ENCODE data around the gene UQCC2. TPM values are rescaled to one million over a fixed set of nuclear protein-coding genes. Genes with fewer than 3 reads are reported as not detected.

The UQCC2 gene
- total RNA-seq, 6 experiments from 2014 or later, result 109 to 167 (median 140) TPM

GRCh38 chr6:33720998-33721397 is 9.5 kb upstream of the UQCC2 start:
- TF ChIP-seq, protein P1, sequence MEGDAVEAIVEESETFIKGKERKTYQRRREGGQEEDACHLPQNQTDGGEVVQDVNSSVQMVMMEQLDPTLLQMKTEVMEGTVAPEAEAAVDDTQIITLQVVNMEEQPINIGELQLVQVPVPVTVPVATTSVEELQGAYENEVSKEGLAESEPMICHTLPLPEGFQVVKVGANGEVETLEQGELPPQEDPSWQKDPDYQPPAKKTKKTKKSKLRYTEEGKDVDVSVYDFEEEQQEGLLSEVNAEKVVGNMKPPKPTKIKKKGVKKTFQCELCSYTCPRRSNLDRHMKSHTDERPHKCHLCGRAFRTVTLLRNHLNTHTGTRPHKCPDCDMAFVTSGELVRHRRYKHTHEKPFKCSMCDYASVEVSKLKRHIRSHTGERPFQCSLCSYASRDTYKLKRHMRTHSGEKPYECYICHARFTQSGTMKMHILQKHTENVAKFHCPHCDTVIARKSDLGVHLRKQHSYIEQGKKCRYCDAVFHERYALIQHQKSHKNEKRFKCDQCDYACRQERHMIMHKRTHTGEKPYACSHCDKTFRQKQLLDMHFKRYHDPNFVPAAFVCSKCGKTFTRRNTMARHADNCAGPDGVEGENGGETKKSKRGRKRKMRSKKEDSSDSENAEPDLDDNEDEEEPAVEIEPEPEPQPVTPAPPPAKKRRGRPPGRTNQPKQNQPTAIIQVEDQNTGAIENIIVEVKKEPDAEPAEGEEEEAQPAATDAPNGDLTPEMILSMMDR (IDR thresholded peaks at IDR 0.05), result no peak

GRCh38 chr6:33719326-33719987 is 8.0 kb upstream of the UQCC2 start:
- H3K9me3 Mint-ChIP-seq, result no peaks in the 10 kb centered on the region
- H3K36me3 Mint-ChIP-seq (ENCODE audit: low read depth), result no peaks in the 10 kb centered on the region
- no peak overlapping the region for H3K27ac Mint-ChIP-seq
- no peak overlapping the region for H3K4me3 Mint-ChIP-seq
- DNase-seq, result no peak
- TF ChIP-seq, protein P1 (IDR thresholded peaks at IDR 0.05), result peak; percentile 17; the same call in 1 of the 2 replicates
- H3K27me3 Mint-ChIP-seq (ENCODE audit: insufficient read depth), result peaks cover 44% of the 10 kb centered on the region
- peaks cover 8% of the 10 kb centered on the region; the same call in 1 of the 2 replicates for H3K4me1 Mint-ChIP-seq (ENCODE audit: low read depth)

More at GRCh38 chr6:33720998-33721397, 9.5 kb upstream of the UQCC2 start:
- H3K4me1 Mint-ChIP-seq (ENCODE audit: low read depth), result peaks cover 8% of the 10 kb centered on the region; the same call in 1 of the 2 replicates
- H3K4me3 Mint-ChIP-seq, result no peak overlapping the region
- peaks cover 49% of the 10 kb centered on the region for H3K27me3 Mint-ChIP-seq (ENCODE audit: insufficient read depth)
- H3K36me3 Mint-ChIP-seq (ENCODE audit: low read depth), result no peaks in the 10 kb centered on the region
- no peak overlapping the region for H3K27ac Mint-ChIP-seq
- no peak for DNase-seq
- H3K9me3 Mint-ChIP-seq, result no peaks in the 10 kb centered on the region

- H3K27ac Mint-ChIP-seq, result no peak overlapping the region
Measured at GRCh38 chr6:33718713-33719112, 7.2 kb upstream of the UQCC2 start.

GRCh38 chr6:33717934-33718455 is 6.5 kb upstream of the UQCC2 start:
- Mint-ChIP-seq H3K4me3 (no peak overlapping the region), H3K36me3 (ENCODE audit: low read depth) (no peaks in the 10 kb centered on the region), H3K9me3 (no peaks in the 10 kb centered on the region), H3K27me3 (ENCODE audit: insufficient read depth) (peaks cover 30% of the 10 kb centered on the region), H3K27ac (no peak overlapping the region), H3K4me1 (ENCODE audit: low read depth) (peaks cover 8% of the 10 kb centered on the region; the same call in 1 of the 2 replicates)
- DNase-seq, result no peak
- TF ChIP-seq, protein P1 (IDR thresholded peaks at IDR 0.05), result no peak

More at GRCh38 chr6:33718713-33719112, 7.2 kb upstream of the UQCC2 start:
- Mint-ChIP-seq H3K27me3 (ENCODE audit: insufficient read depth) (peaks cover 37% of the 10 kb centered on the region), H3K9me3 (no peaks in the 10 kb centered on the region), H3K4me1 (ENCODE audit: low read depth) (peaks cover 8% of the 10 kb centered on the region; the same call in 1 of the 2 replicates), H3K36me3 (ENCODE audit: low read depth) (no peaks in the 10 kb centered on the region), H3K4me3 (no peak overlapping the region)
- DNase-seq, result no peak
- TF ChIP-seq, protein P1 (IDR thresholded peaks at IDR 0.05), result no peak

- Mint-ChIP-seq H3K27me3 (ENCODE audit: insufficient read depth) (peaks cover 22% of the 10 kb centered on the region), H3K27ac (no peak overlapping the region)
Measured at GRCh38 chr6:33716890-33717632, 5.6 kb upstream of the UQCC2 start.

More at GRCh38 chr6:33716890-33717632, 5.6 kb upstream of the UQCC2 start:
- TF ChIP-seq, protein P1 (IDR thresholded peaks at IDR 0.05), result no peak
- H3K9me3 Mint-ChIP-seq, result no peaks in the 10 kb centered on the region
- H3K4me1 Mint-ChIP-seq (ENCODE audit: low read depth), result peaks cover 10% of the 10 kb centered on the region
- H3K4me3 Mint-ChIP-seq, result no peak overlapping the region
- DNase-seq, result no peak
- no peaks in the 10 kb centered on the region for H3K36me3 Mint-ChIP-seq (ENCODE audit: low read depth)
